AG09309 (cell line): ENCODE results near the gene LPIN1.

Experiments used
- DNase-seq: peaks from one replicate; pipeline ENCODE4 v3.0.0-alpha.2; 2010; ENCODE audit warnings: low read depth
- H3K4me3 ChIP-seq: 2 replicates; pipeline ENCODE4 v1.5.1; 2011; ENCODE audit warnings: mild to moderate bottlenecking, low read depth, low read length, moderate library complexity; ENCODE audit not compliant: control insufficient read depth
- CTCF ChIP-seq: IDR thresholded peaks from 2 replicates; pipeline ENCODE4 v1.5.1; 2011; ENCODE audit warnings: mild to moderate bottlenecking, low read depth, low read length, inconsistent platforms; ENCODE audit not compliant: insufficient read depth, control insufficient read depth; ENCODE audit errors: missing control alignments

Gene LPIN1

GRCh38 chr2:11767779-11768178 is 21.3 kb downstream of the LPIN1 start:
- DNase-seq, result no peak
- H3K4me3 ChIP-seq, result no peak overlapping the region
- no peak for TF ChIP-seq CTCF

GRCh38 chr2:11768946-11769345 is 22.5 kb downstream of the LPIN1 start:
- DNase-seq, result no peak

GRCh38 chr2:11769516-11769915 is 23.1 kb downstream of the LPIN1 start:
- no peak for TF ChIP-seq CTCF
- DNase-seq, result no peak
- H3K4me3 ChIP-seq, result no peak overlapping the region

More at GRCh38 chr2:11768946-11769345, 22.5 kb downstream of the LPIN1 start:
- H3K4me3 ChIP-seq, result no peak overlapping the region
- TF ChIP-seq CTCF, result no peak

GRCh38 chr2:11770531-11771188 is 24.2 kb downstream of the LPIN1 start:
- TF ChIP-seq CTCF, result no peak
- DNase-seq, result no peak
- H3K4me3 ChIP-seq, result no peak overlapping the region

- no peak for TF ChIP-seq CTCF
Measured at GRCh38 chr2:11771971-11772615, 25.7 kb downstream of the LPIN1 start.

GRCh38 chr2:11773111-11773510 is 26.7 kb downstream of the LPIN1 start:
- no peak for DNase-seq
- no peak overlapping the region for H3K4me3 ChIP-seq
- no peak for TF ChIP-seq CTCF

More at GRCh38 chr2:11771971-11772615, 25.7 kb downstream of the LPIN1 start:
- no peak overlapping the region for H3K4me3 ChIP-seq
- no peak for DNase-seq
